Gastrocnemius medialis (tissue), 4 donors: ENCODE results near the gene CNDP1.
"Not testable (repeated sequence)": the region's sequence is repeated elsewhere in the genome, so short reads cannot be mapped to it uniquely, and the experiment has no call there.

Experiments used
- POLR2A ChIP-seq, 2 donors: fragments of 450-650 bp; IDR thresholded peaks; one replicate each; pipeline ENCODE4 v1.6.1; 2017; ENCODE audit warnings: antibody characterized with exemption in 2 of 2, mild to moderate bottlenecking in 2 of 2, moderate library complexity in 2 of 2
- TF ChIP-seq, protein P1 (sequence below), 5 experiments: fragments of 450-650 bp in 3 of 5; fragments of 200-600 bp in 2 of 5; sonication (generic) in 2 of 5; IDR thresholded peaks in 4 of 5; conservative IDR thresholded peaks in 1 of 5; 1 replicate in 4 of 5; 2 replicates in 1 of 5; pipeline ENCODE4 v1.5.1; 2016 to 2019; ENCODE audit warnings: antibody characterized with exemption in 5 of 5, mild to moderate bottlenecking in 3 of 5, moderate library complexity in 3 of 5

DNA sequence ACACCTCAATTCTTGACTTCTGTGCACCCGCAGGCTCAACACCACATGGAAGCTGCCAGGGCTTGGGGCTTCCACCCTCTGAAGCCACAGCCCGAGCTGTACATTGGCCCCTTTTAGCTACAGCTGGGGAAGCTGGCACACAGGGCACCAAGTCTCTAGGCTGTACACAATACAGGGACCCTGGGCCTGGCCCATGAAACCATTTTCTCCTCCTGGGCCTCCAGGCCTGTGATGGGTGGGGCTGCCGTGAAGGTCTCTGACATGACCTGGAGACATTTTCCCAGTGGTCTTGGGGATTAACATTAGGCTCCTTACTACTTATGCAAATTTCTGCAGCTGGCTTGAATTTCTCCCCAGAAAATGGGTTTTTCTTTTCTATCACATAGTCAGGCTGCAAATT is 31.7 kb downstream of the CNDP1 start:
- TF ChIP-seq, protein P1, sequence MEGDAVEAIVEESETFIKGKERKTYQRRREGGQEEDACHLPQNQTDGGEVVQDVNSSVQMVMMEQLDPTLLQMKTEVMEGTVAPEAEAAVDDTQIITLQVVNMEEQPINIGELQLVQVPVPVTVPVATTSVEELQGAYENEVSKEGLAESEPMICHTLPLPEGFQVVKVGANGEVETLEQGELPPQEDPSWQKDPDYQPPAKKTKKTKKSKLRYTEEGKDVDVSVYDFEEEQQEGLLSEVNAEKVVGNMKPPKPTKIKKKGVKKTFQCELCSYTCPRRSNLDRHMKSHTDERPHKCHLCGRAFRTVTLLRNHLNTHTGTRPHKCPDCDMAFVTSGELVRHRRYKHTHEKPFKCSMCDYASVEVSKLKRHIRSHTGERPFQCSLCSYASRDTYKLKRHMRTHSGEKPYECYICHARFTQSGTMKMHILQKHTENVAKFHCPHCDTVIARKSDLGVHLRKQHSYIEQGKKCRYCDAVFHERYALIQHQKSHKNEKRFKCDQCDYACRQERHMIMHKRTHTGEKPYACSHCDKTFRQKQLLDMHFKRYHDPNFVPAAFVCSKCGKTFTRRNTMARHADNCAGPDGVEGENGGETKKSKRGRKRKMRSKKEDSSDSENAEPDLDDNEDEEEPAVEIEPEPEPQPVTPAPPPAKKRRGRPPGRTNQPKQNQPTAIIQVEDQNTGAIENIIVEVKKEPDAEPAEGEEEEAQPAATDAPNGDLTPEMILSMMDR (IDR thresholded peaks at IDR 0.05 in 4 of 5, conservative IDR thresholded peaks at IDR 0.05 in 1 of 5) = not testable (repeated sequence)
- TF ChIP-seq POLR2A (IDR thresholded peaks at IDR 0.05) = not testable (repeated sequence)
